IMR-90 (cell line): ENCODE data around the gene REC114. TPM values are rescaled to one million over a fixed set of nuclear protein-coding genes. Genes with fewer than 3 reads are reported as not detected.

Experiments used
- ATAC-seq: fragments of 200-7000 bp; cut with Tn5 transposase; 2 replicates; pipeline ENCODE4 v1.9.1; 2020; ENCODE audit warnings: low read depth, mild to moderate bottlenecking, moderate library complexity
- BruUV-seq: library from RNA; stranded (reverse); fragments of 400-500 nt; replicated peaks from 2 replicates; lab custom pipeline; 2021; lab: Mats Ljungman, UMichigan
- CTCF ChIA-PET: fragments of 300-600 bp; formaldehyde crosslinking; extraction: SDS; loops from one replicate; lab custom pipeline; 2021; ENCODE audit warnings: antibody characterized with exemption; lab: Yijun Ruan, JAX
- POLR2A ChIA-PET: fragments of 300-600 bp; sonication (Branson Sonifier 250); formaldehyde crosslinking; loops from one replicate; lab custom pipeline; 2022; ENCODE audit warnings: antibody characterized with exemption; ENCODE audit not compliant: unreplicated experiment; lab: Charles Lee
- DNase-seq: peaks from one replicate; pipeline ENCODE4 v3.0.0; 2013
- H2AFZ ChIP-seq: replicated peaks from 2 replicates; pipeline ENCODE3; 2013; ENCODE audit warnings: low read length, mild to moderate bottlenecking; ENCODE audit not compliant: poor library complexity
- H2AK5ac ChIP-seq: 2 replicates; pipeline ENCODE4 v1.6.1; 2013; ENCODE audit warnings: low read depth, low read length, inconsistent platforms
- H2AK9ac ChIP-seq: replicated peaks from 2 replicates; pipeline ENCODE3; 2013; ENCODE audit warnings: mild to moderate bottlenecking, low read depth, low read length, moderate library complexity; ENCODE audit not compliant: poor library complexity
- H2BK120ac ChIP-seq: 2 replicates; pipeline ENCODE4 v1.6.1; 2013; ENCODE audit warnings: low read depth, low read length, inconsistent platforms
- H2BK15ac ChIP-seq: 3 replicates; pipeline ENCODE4 v1.6.1; 2013; ENCODE audit warnings: low read depth, low read length, inconsistent platforms
- H2BK20ac ChIP-seq: 2 replicates; pipeline ENCODE4 v1.6.1; 2013; ENCODE audit warnings: low read depth, mild to moderate bottlenecking, inconsistent platforms, low read length, moderate library complexity
- H2BK5ac ChIP-seq: 2 replicates; pipeline ENCODE4 v1.6.1; 2013; ENCODE audit warnings: mild to moderate bottlenecking, low read depth, low read length, inconsistent platforms; ENCODE audit not compliant: poor library complexity, severe bottlenecking
- H3K14ac ChIP-seq: replicated peaks from 2 replicates; pipeline ENCODE4 v1.6.1; 2013; ENCODE audit warnings: low read depth, low read length, inconsistent platforms
- H3K18ac ChIP-seq: 2 replicates; pipeline ENCODE4 v1.6.1; 2013; ENCODE audit warnings: low read depth, low read length, control low read depth
- H3K23ac ChIP-seq: 2 replicates; pipeline ENCODE4 v1.6.1; 2013; ENCODE audit warnings: low read depth, low read length, inconsistent platforms
- H3K27ac ChIP-seq: 2 replicates; pipeline ENCODE4 v1.5.1; 2013; ENCODE audit warnings: mild to moderate bottlenecking, control low read depth, low read length; ENCODE audit not compliant: insufficient read depth
- H3K27me3 ChIP-seq: 2 replicates; pipeline ENCODE4 v1.6.1; 2013; ENCODE audit warnings: low read length; ENCODE audit not compliant: control insufficient read depth, insufficient read depth
- H3K36me3 ChIP-seq: 2 replicates; pipeline ENCODE4 v1.6.1; 2013; ENCODE audit warnings: low read length, mixed read lengths; ENCODE audit not compliant: control insufficient read depth, insufficient read depth
- H3K4ac ChIP-seq: 2 replicates; pipeline ENCODE4 v1.6.1; 2013; ENCODE audit warnings: low read depth, low read length, inconsistent platforms
- H3K4me1 ChIP-seq: 2 replicates; pipeline ENCODE4 v1.6.1; 2013; ENCODE audit warnings: low read length, mixed read lengths; ENCODE audit not compliant: control insufficient read depth, insufficient read depth
- H3K4me2 ChIP-seq: 2 replicates; pipeline ENCODE4 v1.6.1; 2013; ENCODE audit warnings: low read depth, mild to moderate bottlenecking, control low read depth, low read length, moderate library complexity
- H3K4me3 ChIP-seq: 2 replicates; pipeline ENCODE4 v1.5.1; 2013; ENCODE audit warnings: low read depth, mild to moderate bottlenecking, control low read depth, low read length, moderate library complexity; ENCODE audit not compliant: insufficient read depth
- H3K56ac ChIP-seq: 2 replicates; pipeline ENCODE4 v1.6.1; 2013; ENCODE audit warnings: low read length, inconsistent platforms; ENCODE audit not compliant: insufficient read depth; ENCODE audit errors: extremely low read depth
- H3K79me1 ChIP-seq, 2 experiments: 2 replicates each; pipeline ENCODE4 v1.6.1; 2013; ENCODE audit warnings: low read length in 2 of 2, inconsistent platforms in 1 of 2, low read depth in 1 of 2
- H3K9ac ChIP-seq: 2 replicates; pipeline ENCODE4 v1.6.1; 2013; ENCODE audit warnings: low read depth, low read length, control low read depth
- H3K9me1 ChIP-seq: 2 replicates; pipeline ENCODE4 v1.6.1; 2013; ENCODE audit warnings: low read length, inconsistent platforms; ENCODE audit not compliant: insufficient read depth
- H3K9me3 ChIP-seq: 2 replicates; pipeline ENCODE4 v1.6.1; 2013; ENCODE audit warnings: low read length; ENCODE audit not compliant: control insufficient read depth, insufficient read depth
- H4K20me1 ChIP-seq: 2 replicates; pipeline ENCODE4 v1.6.1; 2013; ENCODE audit warnings: low read length, inconsistent platforms; ENCODE audit not compliant: insufficient read depth
- H4K5ac ChIP-seq: 2 replicates; pipeline ENCODE4 v1.6.1; 2013; ENCODE audit warnings: mild to moderate bottlenecking, low read depth, low read length, control low read depth
- H4K8ac ChIP-seq, 2 experiments: 2 replicates each; pipeline ENCODE4 v1.6.1; 2013; ENCODE audit warnings: low read depth in 2 of 2, low read length in 2 of 2, control low read depth in 1 of 2, inconsistent platforms in 1 of 2
- H4K91ac ChIP-seq: 2 replicates; pipeline ENCODE4 v1.6.1; 2013; ENCODE audit warnings: low read depth, low read length, inconsistent platforms; ENCODE audit not compliant: insufficient read depth
- FOS ChIP-seq: fragments of 150-350 bp; IDR thresholded peaks from 2 replicates; pipeline ENCODE4 v1.6.1; 2016; ENCODE audit warnings: low read depth, low read length
- POLR2A ChIP-seq: IDR thresholded peaks from 2 replicates; pipeline ENCODE4 v1.6.1; 2012; ENCODE audit warnings: mild to moderate bottlenecking, low read depth, low read length
- WGBS, 2 experiments: methylation state at CpG; one replicate each; pipeline versions ENCODE4 v1.1.5 to v1.1.7; 2013; ENCODE audit warnings: missing lambda C conversion rate in 2 of 2; ENCODE audit not compliant: insufficient read length in 1 of 2; ENCODE audit errors: extremely low coverage in 2 of 2; 5-methylcytosine and 5-hydroxymethylcytosine counted together
- dilution Hi-C: fragments of 300-500 bp; cut with HindIII; formaldehyde crosslinking; loops from one replicate; pipeline ENCODE4 v1.14.3; 2018; ENCODE audit warnings: low sequenced_read_pairs; ENCODE audit not compliant: unreplicated experiment
- in situ Hi-C: fragments of 300-500 bp; cut with MboI; formaldehyde crosslinking; loops from 3 replicates; pipeline ENCODE4 v1.14.3; 2019; ENCODE audit warnings: low sequenced_read_pairs, inconsistent platforms, mixed read lengths
- intact Hi-C: fragments of 100-400 bp; cut with micrococcal nuclease; formaldehyde crosslinking; loops from 2 replicates; pipeline ENCODE4 v1.10.0; 2022
- polyA plus RNA-seq, 3 experiments: library from polyadenylated mRNA; depleted of rRNA; stranded (reverse); fragments of >200 nt; gene quantifications; 2 replicates each; pipeline ENCODE4 v1.2.3, GENCODE V29; 2012; ENCODE audit warnings: low replicate concordance in 1 of 3
- total RNA-seq: library from RNA; depleted of rRNA; stranded (reverse); fragments of >200 nt; gene quantifications from 2 replicates; pipeline ENCODE4 v1.2.3, GENCODE V29; 2012
- TF ChIP-seq, protein P1 (sequence below): conservative IDR thresholded peaks from 2 replicates; pipeline ENCODE4 v1.5.1; 2012; ENCODE audit warnings: mild to moderate bottlenecking, low read depth, low read length, improper control_type of control experiment

REC114 gene
- total and polyA plus RNA-seq, 2 of the 4 experiments (the other 2 are of a cell fraction) = not detected

- no peak overlapping the region for H4K91ac ChIP-seq
- H3K79me1 ChIP-seq = no peaks in the 10 kb centered on the region
- no peak overlapping the region for H3K27ac ChIP-seq
- WGBS, 2 experiments = no CpG with 5 or more reads among the region's 1 CpG
- H2AFZ ChIP-seq = no peak overlapping the region
- no peaks in the 10 kb centered on the region for H3K9me1 ChIP-seq
- H3K18ac ChIP-seq = no peak overlapping the region
- H2BK20ac ChIP-seq = no peak overlapping the region
- H3K4me3 ChIP-seq = no peak overlapping the region
- H4K20me1 ChIP-seq = no peaks in the 10 kb centered on the region
- H2BK120ac ChIP-seq = no peak overlapping the region
- H3K23ac ChIP-seq = no peak overlapping the region
- H3K27me3 ChIP-seq = peaks cover 10% of the 10 kb centered on the region
- no peak overlapping the region for H2AK5ac ChIP-seq
- ChIA-PET CTCF (no interaction called here), POLR2A (no interaction called here)
- TF ChIP-seq POLR2A = no peak
- TF ChIP-seq, protein P1, sequence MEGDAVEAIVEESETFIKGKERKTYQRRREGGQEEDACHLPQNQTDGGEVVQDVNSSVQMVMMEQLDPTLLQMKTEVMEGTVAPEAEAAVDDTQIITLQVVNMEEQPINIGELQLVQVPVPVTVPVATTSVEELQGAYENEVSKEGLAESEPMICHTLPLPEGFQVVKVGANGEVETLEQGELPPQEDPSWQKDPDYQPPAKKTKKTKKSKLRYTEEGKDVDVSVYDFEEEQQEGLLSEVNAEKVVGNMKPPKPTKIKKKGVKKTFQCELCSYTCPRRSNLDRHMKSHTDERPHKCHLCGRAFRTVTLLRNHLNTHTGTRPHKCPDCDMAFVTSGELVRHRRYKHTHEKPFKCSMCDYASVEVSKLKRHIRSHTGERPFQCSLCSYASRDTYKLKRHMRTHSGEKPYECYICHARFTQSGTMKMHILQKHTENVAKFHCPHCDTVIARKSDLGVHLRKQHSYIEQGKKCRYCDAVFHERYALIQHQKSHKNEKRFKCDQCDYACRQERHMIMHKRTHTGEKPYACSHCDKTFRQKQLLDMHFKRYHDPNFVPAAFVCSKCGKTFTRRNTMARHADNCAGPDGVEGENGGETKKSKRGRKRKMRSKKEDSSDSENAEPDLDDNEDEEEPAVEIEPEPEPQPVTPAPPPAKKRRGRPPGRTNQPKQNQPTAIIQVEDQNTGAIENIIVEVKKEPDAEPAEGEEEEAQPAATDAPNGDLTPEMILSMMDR = no peak
- TF ChIP-seq FOS = no peak
- no peaks in the 10 kb centered on the region for H3K9me3 ChIP-seq
- no peak overlapping the region for H2BK15ac ChIP-seq
- ATAC-seq = no peak
- no TSS peak for BruUV-seq
- no peak overlapping the region for H2BK5ac ChIP-seq
- H3K4me2 ChIP-seq = no peak overlapping the region
- in situ Hi-C loops (loop anchor here (10.0 kb wide), 1 partner anchor 64 kb away; no protein-coding TSS in a partner anchor), intact Hi-C loops (no loop called here), dilution Hi-C loops (no loop called here)
- H3K9ac ChIP-seq = no peak overlapping the region
- no peak overlapping the region for H4K8ac ChIP-seq
- no peak for DNase-seq
- H3K36me3 ChIP-seq = no peaks in the 10 kb centered on the region
- no peak overlapping the region for H3K14ac ChIP-seq
- no peak overlapping the region for H4K5ac ChIP-seq
- no peak overlapping the region for H3K4ac ChIP-seq
- no peak overlapping the region for H3K56ac ChIP-seq
- peaks cover 3% of the 10 kb centered on the region; the same call in 1 of the 2 replicates for H3K4me1 ChIP-seq
- H2AK9ac ChIP-seq = no peak overlapping the region
These were observed 45.7 kb downstream of the REC114 start for GRCh38 chr15:73488698-73489097.
